Pancreas (tissue), 10 donors: ENCODE data around the gene ANHX. TPM values are rescaled to one million over a fixed set of nuclear protein-coding genes. Genes with fewer than 3 reads are reported as not detected.
A peak's percentile ranks its signal among the peaks of the same experiment; 100 is the strongest.

Experiments
- ATAC-seq, 4 donors: fragments of 200-7000 bp; cut with Tn5 transposase; one replicate each; pipeline versions ENCODE4 v1.8.0 to v1.9.1; 2020; ENCODE audit warnings: mild to moderate bottlenecking in 4 of 4, moderate library complexity in 4 of 4
- DNase-seq, 6 donors: peaks; one replicate each; pipeline ENCODE4 v3.0.0-alpha.2; 2020
- FAIRE-seq: peaks from 2 replicates; lab custom pipeline; 2012; peaks lifted over from hg19 to GRCh38; lab: Jason Lieb, UNC
- H3K27ac ChIP-seq, 4 donors: fragments of 200-600 bp; sonication (generic); 1 replicate in 3 of 4; 2 replicates in 1 of 4; pipeline versions ENCODE4 v1.5.0 to v1.8.0; 2020
- H3K27me3 ChIP-seq, 4 donors: fragments of 200-600 bp; one replicate each; pipeline ENCODE4 v1.8.0; 2021
- H3K36me3 ChIP-seq, 3 donors: fragments of 200-600 bp; sonication (generic) in 1 of 3; one replicate each; pipeline versions ENCODE4 v1.5.0 to v1.8.0; 2020 to 2021
- H3K4me1 ChIP-seq, 3 donors: fragments of 200-600 bp; one replicate each; pipeline ENCODE4 v1.8.0; 2021
- H3K4me3 ChIP-seq, 4 donors: fragments of 200-600 bp; sonication (generic) in 2 of 4; one replicate each; pipeline versions ENCODE4 v1.5.0 to v1.8.0; 2020 to 2021
- H3K9me3 ChIP-seq, 4 donors: fragments of 200-600 bp; one replicate each; pipeline ENCODE4 v1.8.0; 2021
- WGBS, 2 donors: extraction: QIAGEN DNeasy Blood & Tissue Kit; methylation state at CpG; one replicate each; pipeline ENCODE4 v1.1.7; 2013; 5-methylcytosine and 5-hydroxymethylcytosine counted together
- intact Hi-C, 3 donors: fragments of 100-400 bp; cut with DNase I; formaldehyde crosslinking; loops; one replicate each; pipeline versions ENCODE4 v1.11.1 to v1.14.2; 2022
- polyA plus RNA-seq, 2 donors: library from polyadenylated mRNA; stranded (reverse); fragments of 200-250 nt; gene quantifications; one replicate each; pipeline ENCODE4 v1.2.3, GENCODE V29; 2013
- total RNA-seq, 6 donors: library from RNA; stranded (reverse); fragmentation: NEBNext Ultra II Directional in 4 of 6; extraction: Animal tissue kit (Norgen Biotek cat#: 25700) in 4 of 6; gene quantifications; one replicate each; pipeline versions ENCODE4 v1.2.1 to v1.2.4, GENCODE V29; 2021 to 2023
- TF ChIP-seq, protein P1 (sequence below), 4 donors: fragments of 200-600 bp; sonication (generic) in 3 of 4; IDR thresholded peaks; one replicate each; pipeline versions ENCODE4 v1.5.0 to v1.8.0; 2021; ENCODE audit warnings: antibody characterized with exemption in 4 of 4
- donor health status: healthy with polysubstance abuse.
- donor health status: DM: no; HTN: no; CAD: no; lungs with moderate emphysema.
- donor health status: DM: no; HTN: no; CAD: no.
- donor health status: control.
- donor health status: control.
- donor health status: Bipolar disorder and iron deficiency.
- donor health status: DM: yes; HTN: yes; CAD: no.
- donor health status: DM: no; HTN: no; CAD: no.
- donor health status: DM: no; HTN: no; CAD: no.
- donor health status: DM: yes; HTN: yes; CAD: no.

ANHX gene
- total and polyA plus RNA-seq, 8 donors = not detected

- TF ChIP-seq, protein P1, sequence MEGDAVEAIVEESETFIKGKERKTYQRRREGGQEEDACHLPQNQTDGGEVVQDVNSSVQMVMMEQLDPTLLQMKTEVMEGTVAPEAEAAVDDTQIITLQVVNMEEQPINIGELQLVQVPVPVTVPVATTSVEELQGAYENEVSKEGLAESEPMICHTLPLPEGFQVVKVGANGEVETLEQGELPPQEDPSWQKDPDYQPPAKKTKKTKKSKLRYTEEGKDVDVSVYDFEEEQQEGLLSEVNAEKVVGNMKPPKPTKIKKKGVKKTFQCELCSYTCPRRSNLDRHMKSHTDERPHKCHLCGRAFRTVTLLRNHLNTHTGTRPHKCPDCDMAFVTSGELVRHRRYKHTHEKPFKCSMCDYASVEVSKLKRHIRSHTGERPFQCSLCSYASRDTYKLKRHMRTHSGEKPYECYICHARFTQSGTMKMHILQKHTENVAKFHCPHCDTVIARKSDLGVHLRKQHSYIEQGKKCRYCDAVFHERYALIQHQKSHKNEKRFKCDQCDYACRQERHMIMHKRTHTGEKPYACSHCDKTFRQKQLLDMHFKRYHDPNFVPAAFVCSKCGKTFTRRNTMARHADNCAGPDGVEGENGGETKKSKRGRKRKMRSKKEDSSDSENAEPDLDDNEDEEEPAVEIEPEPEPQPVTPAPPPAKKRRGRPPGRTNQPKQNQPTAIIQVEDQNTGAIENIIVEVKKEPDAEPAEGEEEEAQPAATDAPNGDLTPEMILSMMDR (IDR thresholded peaks at IDR 0.05) = no peak
- no peak for FAIRE-seq
- WGBS, 2 donors = 99 to 100% methylated on average over 5 of the region's 5 CpGs
Observed at GRCh38 chr12:133192847-133193246, 42.8 kb downstream of the ANHX start.

DNA sequence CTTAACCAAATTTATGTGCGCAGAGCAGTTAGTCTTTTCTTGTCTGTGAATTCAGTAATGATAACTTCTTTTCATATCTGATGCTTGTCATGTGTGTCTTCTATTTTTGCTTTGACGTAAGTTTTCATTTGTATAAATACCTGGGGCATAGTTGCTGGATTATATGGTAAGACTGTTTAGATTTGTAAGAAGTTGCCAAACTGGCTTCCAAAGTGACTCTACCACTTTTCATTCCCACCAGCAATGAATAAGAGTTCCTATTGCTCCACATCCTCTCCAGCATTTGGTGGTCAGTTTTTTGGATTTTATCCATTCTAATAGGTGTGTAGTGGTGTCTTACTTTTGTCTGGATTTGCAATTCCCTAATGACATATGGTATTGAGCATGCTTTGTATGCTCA lies 45.5 kb downstream of the ANHX start:
- Histone ChIP-seq H3K4me3 (no peak overlapping the region), H3K9me3 (peaks cover 0 to 26% (median 2%) of the 10 kb centered on the region in 4 donors), H3K4me1 (no peaks in the 10 kb centered on the region), H3K27ac (no peak overlapping the region), H3K27me3 (no peaks in the 10 kb centered on the region), H3K36me3 (peaks cover 41 to 98% (median 75%) of the 10 kb centered on the region in 3 donors)
- no peak for FAIRE-seq
- DNase-seq = no peak
- no peak for ATAC-seq
- TF ChIP-seq, protein P1 (IDR thresholded peaks at IDR 0.05) = no peak
- intact Hi-C loops = no loop called here
- 95 to 100% methylated on average over 2 of the region's 2 CpGs for WGBS, 2 donors

More at GRCh38 chr12:133192847-133193246, 42.8 kb downstream of the ANHX start:
- H3K27ac ChIP-seq = no peak overlapping the region
- H3K36me3 ChIP-seq = peaks cover 43 to 85% (median 73%) of the 10 kb centered on the region in 3 donors
- ATAC-seq (no peak), DNase-seq (no peak)
- H3K27me3 ChIP-seq = no peaks in the 10 kb centered on the region
- intact Hi-C loops = no loop called here
- no peak overlapping the region for H3K4me3 ChIP-seq
- H3K4me1 ChIP-seq = no peaks in the 10 kb centered on the region
- peaks cover 0 to 25% (median 0%) of the 10 kb centered on the region in 4 donors for H3K9me3 ChIP-seq

- Histone ChIP-seq H3K27me3 (no peaks in the 10 kb centered on the region), H3K9me3 (no peaks in the 10 kb centered on the region), H3K36me3 (peaks cover 0 to 10% (median 8%) of the 10 kb centered on the region in 3 donors), H3K4me3 (peak within 1 kb of the TSS; percentile 43 to 92 (median 58)), H3K4me1 (peaks cover 0 to 7% (median 7%) of the 10 kb centered on the region in 3 donors), H3K27ac (peak within 1 kb of the TSS; percentile 9 to 48 (median 12))
- TF ChIP-seq, protein P1 (IDR thresholded peaks at IDR 0.05) = peak; percentile 65 to 82 (median 67)
- peak; percentile 93 to 97 (median 95) for DNase-seq
- ATAC-seq = peak; percentile 99 to 100 (median 100)
- intact Hi-C loops = no loop called here
- WGBS, 2 donors = 1 to 2% methylated on average over 40 of the region's 40 CpGs
- FAIRE-seq = no peak
Observed at GRCh38 chr12:133181238-133181959, 54.3 kb downstream of the ANHX start, which contains the start of gene ZNF268. TSS of gene ZNF268 (plus strand) at chr12:133181495. CDS start at chr12:133181998, 503 bp downstream.

DNA sequence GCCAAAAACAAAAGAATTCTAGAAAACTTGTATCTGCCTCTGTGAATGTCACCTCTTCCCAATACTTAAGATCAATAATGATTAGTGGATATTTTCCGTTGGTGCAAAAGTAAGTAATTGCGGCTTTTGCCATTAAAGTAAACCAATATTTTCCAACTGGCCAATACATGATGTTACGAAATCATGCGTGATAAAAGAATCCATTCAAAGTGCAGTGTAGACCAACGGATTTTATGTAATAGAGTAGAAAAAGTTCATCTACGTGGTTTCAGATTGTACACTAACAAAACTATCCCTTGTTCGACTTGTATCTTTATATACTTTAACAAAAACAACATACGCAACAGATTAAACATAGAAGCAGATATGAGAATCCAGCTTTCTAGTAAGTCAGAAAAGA lies 55.0 kb downstream of the ANHX start:
- Histone ChIP-seq H3K27ac (peak overlapping the region in 1 of 4 donors; percentile 48), H3K4me1 (peaks cover 0 to 7% (median 7%) of the 10 kb centered on the region in 3 donors), H3K36me3 (peaks cover 0 to 3% (median 3%) of the 10 kb centered on the region in 3 donors), H3K27me3 (no peaks in the 10 kb centered on the region), H3K4me3 (peak overlapping the region in 2 of 4 donors; percentile 70 to 92), H3K9me3 (no peaks in the 10 kb centered on the region)
- TF ChIP-seq, protein P1 (IDR thresholded peaks at IDR 0.05) = no peak
- ATAC-seq (no peak), DNase-seq (no peak), FAIRE-seq (no peak)
- intact Hi-C loops = no loop called here
- 94 to 97% methylated on average over 8 of the region's 8 CpGs for WGBS, 2 donors

DNA sequence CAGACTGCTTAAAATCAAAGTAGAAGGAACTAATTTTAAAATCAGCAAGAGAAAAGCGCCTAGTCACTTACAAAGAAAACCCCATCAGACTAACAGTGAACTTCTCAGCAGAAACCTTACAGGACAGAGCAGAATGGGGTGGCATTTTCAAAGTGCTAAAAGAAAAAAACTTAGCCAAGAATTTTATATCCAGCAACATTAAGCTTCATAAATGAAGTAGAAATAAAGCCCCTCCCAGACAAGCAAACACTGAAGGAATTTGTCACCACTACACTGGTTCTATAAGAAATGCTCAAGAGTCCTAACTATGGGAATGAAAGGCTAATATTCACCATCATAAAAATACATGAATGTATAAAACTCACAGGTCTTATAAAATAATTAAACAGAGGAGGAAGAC lies 60.8 kb downstream of the ANHX start:
- 71 to 86% methylated on average over 1 of the region's 1 CpG for WGBS, 2 donors

More for the DNA sequence above, 60.8 kb downstream of the ANHX start:
- TF ChIP-seq, protein P1 (IDR thresholded peaks at IDR 0.05) = no peak
- Histone ChIP-seq H3K27me3 (no peaks in the 10 kb centered on the region), H3K4me3 (no peak overlapping the region), H3K36me3 (no peaks in the 10 kb centered on the region), H3K9me3 (no peaks in the 10 kb centered on the region), H3K27ac (no peak overlapping the region), H3K4me1 (no peaks in the 10 kb centered on the region)
- ATAC-seq (no peak), DNase-seq (no peak), FAIRE-seq (no peak)
- intact Hi-C loops = no loop called here
